Kidney glomerular epithelial cell (primary cell): Measurements from ENCODE around the gene TRAK1.

ENCODE experiments used
- DNase-seq: peaks from one replicate; lab custom pipeline; 2025; lab: John Stamatoyannopoulos, UW

Gene TRAK1

DNA sequence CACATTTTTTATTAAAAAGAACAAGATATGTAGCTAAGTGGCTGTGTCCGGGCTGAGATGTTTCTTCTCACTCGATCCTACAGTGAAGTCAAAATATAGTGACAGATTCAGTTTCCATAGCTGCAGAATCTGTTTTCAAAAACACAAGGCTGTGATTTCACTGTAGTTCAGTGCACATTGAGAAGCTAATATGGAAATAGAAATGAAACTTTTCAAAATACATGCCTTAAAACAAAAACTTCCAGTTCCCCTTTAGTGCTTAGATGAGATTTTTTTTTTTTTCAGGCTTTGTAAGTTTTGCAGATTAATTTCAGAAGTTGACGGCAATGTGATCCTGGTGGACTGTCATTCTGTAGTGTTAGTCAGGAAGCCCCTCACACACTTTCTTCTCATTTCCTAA lies 23.8 kb upstream of the TRAK1 start:
- DNase-seq, result no peak

DNA sequence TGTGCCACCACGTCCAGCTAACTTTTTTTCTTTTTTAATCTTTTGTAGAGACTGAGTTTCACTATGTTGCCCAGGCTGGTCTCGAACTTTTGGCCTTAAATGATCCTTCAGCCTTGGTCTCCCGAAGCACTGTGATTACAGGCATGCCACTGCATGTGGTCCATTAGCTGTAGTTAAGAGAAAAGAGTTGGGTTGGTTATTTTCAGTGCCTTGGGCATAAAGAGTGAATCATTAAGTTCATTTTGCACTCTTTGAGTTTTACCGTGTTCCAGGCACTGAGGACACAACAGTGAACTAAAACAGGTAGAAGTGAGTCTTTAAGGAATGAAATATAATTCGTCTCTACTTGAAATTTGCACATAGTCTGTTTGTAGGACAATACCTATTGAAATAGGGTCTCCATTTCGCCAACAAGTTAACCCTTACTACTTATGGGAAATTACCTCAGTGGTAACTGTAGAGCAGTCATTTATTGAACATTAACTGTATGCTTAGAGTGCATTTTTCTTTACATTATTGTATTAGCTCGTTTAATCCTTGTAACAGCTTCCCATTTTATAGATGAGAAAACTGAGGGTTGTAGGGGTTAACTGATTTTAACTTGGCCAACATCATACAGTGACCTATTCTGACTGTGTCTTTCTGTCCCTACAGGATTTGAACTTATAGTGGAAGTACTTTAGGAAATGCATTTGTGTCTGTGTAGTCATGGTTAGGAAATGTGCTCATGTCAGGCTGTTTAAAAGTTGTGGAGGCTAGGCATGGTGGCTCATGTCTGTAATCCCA lies 22.7 kb upstream of the TRAK1 start:
- DNase-seq, result no peak

DNA sequence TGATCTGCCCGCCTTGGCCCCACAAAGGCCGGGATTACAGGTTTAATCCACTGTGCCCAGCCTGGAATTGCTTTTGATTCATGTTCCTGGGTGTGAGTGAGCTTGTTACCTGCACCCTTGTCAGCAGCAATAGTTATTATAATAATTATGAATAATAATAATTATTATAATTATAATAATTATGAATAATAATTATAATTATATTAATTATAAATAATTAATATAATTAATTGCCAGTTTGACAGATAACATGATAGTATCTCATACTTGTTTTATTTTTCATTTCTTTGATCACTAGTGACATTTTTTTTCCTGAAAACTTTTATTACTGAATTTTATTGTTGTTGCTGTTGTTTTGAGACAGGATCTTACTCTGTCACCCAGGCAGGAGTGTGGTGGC lies 21.1 kb upstream of the TRAK1 start:
- DNase-seq, result no peak

GRCh38 chr3:42070524-42070923 lies 20.6 kb upstream of the TRAK1 start:
- DNase-seq, result no peak

- DNase-seq, result peak; percentile 28
Measured at GRCh38 chr3:42071904-42072812, 19.0 kb upstream of the TRAK1 start.

DNA sequence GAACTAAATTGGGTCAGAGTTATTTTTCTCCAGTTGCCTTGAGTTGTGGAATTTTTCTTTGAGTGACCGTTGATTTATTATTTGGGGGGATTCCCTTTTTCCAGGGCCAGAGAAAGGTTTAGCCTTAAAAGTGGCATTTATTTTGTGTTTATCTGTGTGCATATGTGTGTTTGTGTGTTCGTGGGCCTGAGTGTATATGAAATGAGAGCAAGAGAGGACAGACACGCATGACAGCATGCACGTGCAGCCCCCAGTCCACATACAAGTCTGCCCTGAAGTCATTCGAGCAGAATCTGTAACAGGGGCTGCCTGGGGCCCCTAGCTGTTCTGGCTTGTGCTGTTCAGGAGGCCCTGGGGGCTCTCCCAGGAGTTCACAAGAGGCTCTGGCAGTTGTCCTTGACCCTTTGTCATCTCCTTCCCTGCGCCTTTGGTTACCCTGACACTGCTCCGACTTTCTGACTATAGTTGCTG lies 18.3 kb upstream of the TRAK1 start:
- no peak for DNase-seq

GRCh38 chr3:42077785-42078184 lies 13.4 kb upstream of the TRAK1 start:
- no peak for DNase-seq

GRCh38 chr3:42078677-42079076 lies 12.5 kb upstream of the TRAK1 start:
- DNase-seq, result no peak

DNA sequence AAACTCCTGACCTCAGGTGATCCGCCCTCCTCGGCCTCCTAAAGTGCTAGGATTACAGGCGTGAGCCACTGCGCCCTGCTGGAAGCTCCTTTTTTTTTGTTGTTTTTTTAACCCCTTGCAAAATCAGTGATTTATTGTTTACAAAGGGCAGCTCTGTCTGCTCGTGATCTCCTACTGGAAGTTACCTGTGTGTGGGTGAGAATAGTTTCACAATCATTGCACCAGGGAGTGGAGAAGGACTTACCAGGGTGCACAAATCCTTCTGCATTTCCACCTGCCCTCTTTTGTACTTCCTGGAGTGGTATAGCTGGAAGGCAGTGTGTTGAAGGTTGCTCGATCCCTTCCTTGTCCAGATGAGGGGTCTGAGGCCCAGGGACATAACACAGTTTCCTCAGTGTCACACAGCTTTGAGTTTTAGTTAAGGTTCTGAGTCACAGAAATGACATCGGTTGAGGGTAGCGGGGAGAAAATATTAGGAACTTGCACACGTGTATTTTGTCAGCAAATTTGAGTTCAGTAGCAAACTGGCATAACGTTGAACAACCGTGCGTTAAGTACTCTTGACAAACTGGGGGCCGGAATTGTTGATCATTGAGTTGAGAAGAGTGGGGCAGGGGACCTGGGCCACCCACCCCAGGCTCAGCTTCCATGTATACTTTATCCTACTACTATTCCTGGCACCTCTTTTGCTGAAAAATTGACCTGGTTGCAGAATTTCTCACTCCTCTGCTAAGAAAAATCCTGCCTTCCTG lies 11.3 kb upstream of the TRAK1 start:
- no peak for DNase-seq

DNA sequence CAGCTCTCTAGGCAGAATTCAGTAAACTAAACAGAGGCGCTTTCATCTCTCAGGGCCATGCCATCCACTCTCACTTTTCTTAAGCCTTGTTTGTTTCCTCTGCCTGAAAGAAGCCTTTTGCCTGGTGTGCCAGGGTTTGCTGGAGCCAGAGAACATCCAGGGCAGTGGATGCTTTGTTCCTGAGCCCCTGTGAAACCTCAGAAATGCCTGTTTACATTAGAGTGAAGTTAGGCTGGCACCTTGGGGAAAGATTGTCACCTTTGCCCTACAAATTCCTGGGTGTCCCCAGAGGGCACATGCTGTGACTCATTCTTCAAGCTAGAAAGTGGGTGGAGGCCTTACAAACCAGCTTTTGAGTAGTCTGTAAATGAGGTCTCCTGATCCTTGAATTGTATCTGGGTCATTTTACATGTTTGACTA lies 10.7 kb upstream of the TRAK1 start:
- DNase-seq, result peak; percentile 27

GRCh38 chr3:42081838-42082473 lies 9.2 kb upstream of the TRAK1 start:
- DNase-seq, result no peak

DNA sequence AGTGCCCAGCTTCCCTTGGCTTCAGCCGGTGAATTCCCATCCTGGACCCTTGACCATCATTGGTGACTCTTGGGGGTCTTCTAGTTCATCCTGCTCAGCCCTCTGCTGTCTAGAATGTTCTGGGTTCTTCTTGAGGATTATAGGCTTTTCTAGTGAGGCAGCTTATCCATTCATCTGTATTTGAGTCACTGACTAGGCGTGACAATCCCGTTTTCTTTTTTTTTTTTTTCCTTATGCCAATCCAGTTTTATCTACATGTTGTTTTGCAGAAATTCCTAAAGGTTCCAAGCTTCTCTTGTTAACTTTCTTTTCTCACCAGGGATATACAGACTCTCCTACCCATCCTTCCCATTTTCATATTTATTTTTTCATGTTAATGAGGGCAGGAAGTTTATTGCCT lies 6.6 kb upstream of the TRAK1 start:
- DNase-seq, result no peak

GRCh38 chr3:42085641-42086376 lies 5.3 kb upstream of the TRAK1 start:
- no peak for DNase-seq

- no peak for DNase-seq
Measured at GRCh38 chr3:42088803-42089530, 2.2 kb upstream of the TRAK1 start.

DNA sequence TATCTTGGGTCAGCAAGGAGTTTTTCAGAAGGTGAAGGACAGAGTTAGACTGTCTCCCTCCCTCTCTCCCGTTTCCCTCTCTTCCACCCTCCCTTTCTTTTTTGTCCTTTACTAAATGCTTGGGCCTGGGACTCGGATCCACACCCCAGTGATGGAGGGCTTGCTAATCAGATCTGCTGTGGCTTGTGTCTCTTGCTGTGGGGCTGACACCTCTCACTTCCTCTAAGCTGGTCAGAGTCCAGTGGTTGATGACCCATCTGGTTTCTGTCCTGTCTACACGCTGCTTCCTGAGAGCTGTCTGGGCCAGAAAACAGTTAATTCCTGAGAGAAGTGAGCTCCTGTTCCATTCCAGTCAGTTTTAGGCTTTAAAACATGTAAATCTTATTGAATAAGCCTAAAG lies 849 bp downstream of the TRAK1 start:
- DNase-seq, result no peak

- no peak for DNase-seq
Measured at GRCh38 chr3:42094128-42094527, 3.0 kb downstream of the TRAK1 start.

- no peak for DNase-seq
Measured at GRCh38 chr3:42094691-42095391, 3.7 kb downstream of the TRAK1 start.

- no peak for DNase-seq
Measured at GRCh38 chr3:42095540-42095939, 4.4 kb downstream of the TRAK1 start.

- peak; percentile 82 for DNase-seq
Measured at GRCh38 chr3:42096796-42097565, 5.8 kb downstream of the TRAK1 start.
